Eye (tissue), 1 donor: Measurements from ENCODE around the gene CCDC136.
A peak's percentile ranks its signal among the peaks of the same experiment; 100 is the strongest.

Experiments used
- DNase-seq: peaks from one replicate; pipeline ENCODE4 v3.0.0-alpha.2; 2015

CCDC136 gene

DNA sequence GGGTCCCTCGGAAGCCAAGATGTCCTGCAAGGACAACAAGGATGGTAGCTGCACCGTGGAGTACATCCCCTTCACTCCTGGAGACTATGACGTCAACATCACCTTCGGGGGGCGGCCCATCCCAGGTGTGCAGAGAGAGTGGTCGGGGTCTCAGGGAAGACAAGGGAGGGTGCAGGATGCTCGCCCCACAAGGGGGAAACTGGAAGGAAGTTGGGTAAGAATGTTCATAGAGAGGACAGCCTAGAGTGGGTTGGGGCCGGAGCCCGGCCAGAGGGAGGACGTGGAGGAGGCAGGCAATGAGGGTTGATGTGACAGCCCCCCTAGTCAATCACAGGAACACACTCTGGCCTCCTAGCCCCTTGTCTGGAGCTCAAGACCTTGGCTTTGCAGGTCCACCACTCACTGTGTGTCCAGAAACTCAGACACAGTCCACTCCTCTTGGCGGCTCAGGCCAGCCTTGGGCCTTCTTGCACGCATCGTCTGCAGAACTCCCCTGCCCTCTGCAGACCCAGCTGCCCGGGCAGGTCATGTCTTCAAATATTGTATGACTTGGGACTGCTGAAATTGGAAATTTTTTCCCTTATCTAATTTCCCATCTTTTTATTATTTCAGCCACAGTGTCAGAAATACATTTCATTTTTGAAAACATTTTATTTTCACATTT lies 55.1 kb downstream of the CCDC136 start:
- no peak for DNase-seq

DNA sequence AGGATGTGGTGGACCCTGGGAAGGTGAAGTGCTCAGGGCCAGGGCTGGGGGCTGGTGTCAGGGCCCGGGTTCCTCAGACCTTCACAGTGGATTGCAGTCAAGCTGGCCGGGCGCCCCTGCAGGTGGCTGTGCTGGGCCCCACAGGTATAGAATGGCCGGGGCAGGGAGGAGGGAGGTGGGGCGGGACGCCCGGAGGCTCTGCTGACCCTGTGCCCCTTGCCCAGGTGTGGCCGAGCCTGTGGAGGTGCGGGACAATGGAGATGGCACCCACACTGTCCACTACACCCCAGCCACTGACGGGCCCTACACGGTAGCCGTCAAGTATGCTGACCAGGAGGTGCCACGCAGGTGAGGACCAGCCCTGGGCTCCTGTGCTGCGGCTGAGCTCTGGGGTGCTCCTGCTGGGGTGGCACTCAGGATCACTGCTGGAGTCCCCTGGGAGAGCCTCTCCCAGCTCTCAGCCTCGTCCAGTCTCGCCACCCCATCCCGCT lies 56.0 kb downstream of the CCDC136 start:
- DNase-seq, result no peak

DNA sequence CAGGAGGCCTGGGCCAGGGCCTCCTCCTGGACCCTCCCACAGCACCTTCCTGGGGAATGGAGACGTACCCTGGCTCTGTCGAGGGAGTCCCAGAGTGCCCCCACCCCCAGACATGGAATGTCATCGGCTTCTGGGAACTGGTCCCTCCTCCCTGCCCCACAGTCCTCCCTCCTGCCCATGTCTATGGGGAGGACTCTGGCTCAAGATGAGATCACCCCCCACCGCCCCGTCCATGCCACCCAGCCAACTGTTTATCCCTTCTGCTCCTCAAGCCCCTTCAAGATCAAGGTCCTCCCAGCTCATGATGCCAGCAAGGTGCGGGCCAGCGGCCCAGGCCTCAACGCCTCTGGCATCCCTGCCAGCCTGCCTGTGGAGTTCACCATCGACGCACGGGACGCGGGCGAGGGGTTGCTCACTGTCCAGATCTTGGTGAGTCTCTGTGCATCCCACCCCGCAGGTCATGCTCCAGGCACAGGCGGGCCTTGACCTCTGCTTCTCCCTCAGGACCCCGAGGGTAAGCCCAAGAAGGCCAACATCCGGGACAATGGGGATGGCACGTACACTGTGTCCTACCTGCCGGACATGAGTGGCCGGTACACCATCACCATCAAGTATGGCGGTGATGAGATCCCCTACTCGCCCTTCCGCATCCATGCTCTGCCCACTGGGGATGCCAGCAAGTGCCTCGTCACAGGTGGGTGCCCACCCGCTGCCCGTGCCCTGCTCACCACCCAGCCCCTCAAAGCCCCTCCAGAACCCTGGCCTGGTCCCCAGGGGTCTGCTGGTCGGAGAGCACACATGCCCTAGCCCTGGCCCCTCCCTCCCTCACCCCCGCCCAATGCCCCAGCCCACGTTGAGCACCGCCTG lies 56.8 kb downstream of the CCDC136 start:
- DNase-seq, result no peak

DNA sequence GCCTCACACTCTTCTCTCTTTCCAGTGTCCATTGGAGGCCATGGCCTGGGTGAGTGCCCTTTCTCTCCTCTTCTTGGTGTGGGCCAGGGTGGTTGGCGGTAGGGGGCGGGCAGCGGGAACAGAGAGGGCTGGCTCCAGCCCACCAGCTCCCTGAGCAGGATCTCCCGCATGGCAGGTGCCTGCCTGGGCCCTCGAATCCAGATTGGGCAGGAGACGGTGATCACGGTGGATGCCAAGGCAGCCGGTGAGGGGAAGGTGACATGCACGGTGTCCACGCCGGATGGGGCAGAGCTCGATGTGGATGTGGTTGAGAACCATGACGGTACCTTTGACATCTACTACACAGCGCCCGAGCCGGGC lies 57.4 kb downstream of the CCDC136 start:
- DNase-seq, result no peak

DNA sequence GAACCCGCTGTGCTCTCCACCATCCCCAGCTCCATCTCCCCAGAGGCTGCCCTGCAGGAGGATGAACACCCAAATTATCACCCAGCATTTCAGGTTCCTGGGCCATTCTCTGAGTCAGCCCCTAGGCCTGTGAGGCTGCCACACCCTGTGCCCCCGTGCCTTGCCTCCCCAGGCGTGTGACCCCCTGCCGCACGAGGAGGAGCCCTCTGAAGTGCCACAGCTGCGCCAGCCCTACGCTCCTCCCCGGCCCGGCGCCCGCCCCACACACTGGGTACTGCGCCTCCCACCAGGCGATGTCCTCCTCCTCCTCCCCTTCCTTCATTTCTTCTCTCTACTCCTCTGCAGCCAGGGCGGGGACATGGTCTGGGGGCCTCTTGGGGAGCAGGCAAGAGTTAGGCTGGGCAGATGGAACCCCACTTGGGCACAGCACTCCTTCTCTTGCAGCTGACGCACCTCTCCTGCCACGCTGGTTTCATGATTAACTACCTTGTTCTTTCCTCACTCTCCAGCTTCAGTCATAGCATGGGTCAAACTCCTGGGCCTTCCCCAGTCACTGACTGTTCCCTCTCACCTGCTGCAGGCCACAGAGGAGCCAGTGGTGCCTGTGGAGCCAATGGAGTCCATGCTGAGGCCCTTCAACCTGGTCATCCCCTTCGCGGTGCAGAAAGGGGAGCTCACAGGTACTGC lies 58.2 kb downstream of the CCDC136 start:
- no peak for DNase-seq

DNA sequence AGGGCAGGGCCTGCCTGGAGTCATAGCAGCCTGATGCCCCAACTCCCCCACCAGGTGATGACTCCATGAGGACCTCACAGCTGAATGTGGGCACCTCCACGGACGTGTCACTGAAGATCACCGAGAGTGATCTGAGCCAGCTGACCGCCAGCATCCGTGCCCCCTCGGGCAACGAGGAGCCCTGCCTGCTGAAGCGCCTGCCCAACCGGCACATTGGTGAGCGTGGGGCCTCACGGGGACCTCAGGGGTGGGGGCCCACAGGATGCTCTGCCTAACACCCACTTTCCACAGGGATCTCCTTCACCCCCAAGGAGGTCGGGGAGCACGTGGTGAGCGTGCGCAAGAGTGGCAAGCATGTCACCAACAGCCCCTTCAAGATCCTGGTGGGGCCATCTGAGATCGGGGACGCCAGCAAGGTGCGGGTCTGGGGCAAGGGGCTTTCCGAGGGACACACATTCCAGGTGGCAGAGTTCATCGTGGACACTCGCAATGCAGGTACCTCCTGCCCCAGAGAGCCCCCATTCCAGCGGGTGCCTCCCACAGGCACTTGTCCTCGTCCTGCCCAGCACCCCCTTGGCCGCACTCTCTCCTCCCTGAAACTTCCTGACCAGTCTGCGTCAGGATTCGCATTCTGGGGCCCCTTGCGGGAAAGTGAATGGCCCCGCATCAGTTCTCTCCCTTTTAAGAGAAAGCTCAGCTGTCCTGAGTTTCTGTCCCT lies 60.9 kb downstream of the CCDC136 start:
- DNase-seq, result no peak

GRCh38 chr7:128853799-128854198 lies 62.0 kb downstream of the CCDC136 start:
- DNase-seq, result no peak

GRCh38 chr7:128854396-128854795 lies 62.6 kb downstream of the CCDC136 start:
- no peak for DNase-seq

- no peak for DNase-seq
Observed at GRCh38 chr7:128855559-128855958, 63.8 kb downstream of the CCDC136 start.

DNA sequence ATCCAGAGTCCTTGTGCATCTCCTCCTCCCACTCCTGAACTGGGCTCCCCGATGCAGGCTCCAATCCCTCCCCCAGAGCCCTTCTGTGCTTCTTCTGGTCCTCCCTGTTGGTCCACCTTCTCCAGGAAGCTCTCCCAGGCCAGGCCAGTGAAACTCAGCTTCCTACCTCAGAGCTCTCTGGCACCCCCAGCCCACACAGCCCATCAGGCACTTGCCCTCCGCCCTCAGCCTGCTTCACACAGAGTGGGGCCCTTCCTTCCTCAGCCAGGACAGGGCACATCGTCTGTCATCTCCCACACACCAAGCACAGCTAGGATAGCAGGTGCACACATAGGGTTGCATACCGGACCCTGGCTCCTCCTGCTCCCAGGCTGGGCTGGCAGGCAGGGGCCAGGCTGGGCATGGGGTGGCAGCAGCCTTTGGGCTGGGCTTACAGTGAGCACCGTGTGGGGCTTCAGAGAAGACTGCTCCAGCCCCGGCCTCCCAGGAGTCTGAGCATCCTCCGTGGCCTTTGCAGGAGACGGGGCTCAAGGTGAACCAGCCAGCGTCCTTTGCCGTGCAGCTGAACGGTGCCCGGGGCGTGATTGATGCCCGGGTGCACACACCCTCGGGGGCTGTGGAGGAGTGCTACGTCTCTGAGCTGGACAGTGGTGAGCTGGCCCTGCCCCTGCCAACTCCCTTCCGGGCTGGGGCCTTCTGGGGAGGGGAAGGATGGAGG lies 64.4 kb downstream of the CCDC136 start:
- no peak for DNase-seq

DNA sequence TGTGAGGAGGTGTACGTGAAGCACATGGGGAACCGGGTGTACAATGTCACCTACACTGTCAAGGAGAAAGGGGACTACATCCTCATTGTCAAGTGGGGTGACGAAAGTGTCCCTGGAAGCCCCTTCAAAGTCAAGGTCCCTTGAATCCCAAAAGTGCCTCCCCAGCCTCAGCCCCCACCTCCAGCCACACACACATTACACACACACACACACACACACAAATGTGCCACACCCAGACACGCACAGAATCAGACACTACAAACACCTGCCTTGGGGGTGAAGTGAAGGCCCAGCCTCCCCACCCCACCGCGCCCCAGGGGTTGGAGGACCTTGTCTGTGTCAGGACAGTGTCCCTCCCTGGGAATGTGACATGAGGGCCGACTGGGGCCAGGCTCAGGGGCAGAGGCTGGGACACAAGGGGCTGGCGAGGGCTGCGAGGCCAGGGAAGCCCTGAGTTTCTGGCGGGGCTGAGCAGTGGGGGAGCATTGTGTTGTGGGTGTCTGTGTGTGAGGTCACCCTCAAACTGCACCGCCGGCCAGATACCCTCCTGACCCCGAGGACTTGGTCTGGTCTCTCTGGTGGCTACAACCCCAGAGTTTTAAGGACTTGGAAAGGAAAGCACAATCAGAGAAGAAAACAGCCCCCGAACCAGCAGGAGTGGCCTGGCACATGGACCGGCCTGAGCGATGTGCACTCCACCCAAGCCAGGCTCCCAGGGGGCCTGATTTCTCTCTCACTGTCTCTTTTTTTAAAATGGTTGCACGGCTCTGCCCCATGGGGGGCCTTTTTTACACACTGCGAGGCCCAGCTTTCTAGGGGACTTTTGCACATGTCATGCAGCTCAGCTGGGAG lies 66.8 kb downstream of the CCDC136 start:
- DNase-seq, result no peak

GRCh38 chr7:128859232-128860157 lies 67.7 kb downstream of the CCDC136 start:
- DNase-seq, result no peak

- DNase-seq, result no peak
Observed at GRCh38 chr7:128860158-128861073, 68.6 kb downstream of the CCDC136 start.

DNA sequence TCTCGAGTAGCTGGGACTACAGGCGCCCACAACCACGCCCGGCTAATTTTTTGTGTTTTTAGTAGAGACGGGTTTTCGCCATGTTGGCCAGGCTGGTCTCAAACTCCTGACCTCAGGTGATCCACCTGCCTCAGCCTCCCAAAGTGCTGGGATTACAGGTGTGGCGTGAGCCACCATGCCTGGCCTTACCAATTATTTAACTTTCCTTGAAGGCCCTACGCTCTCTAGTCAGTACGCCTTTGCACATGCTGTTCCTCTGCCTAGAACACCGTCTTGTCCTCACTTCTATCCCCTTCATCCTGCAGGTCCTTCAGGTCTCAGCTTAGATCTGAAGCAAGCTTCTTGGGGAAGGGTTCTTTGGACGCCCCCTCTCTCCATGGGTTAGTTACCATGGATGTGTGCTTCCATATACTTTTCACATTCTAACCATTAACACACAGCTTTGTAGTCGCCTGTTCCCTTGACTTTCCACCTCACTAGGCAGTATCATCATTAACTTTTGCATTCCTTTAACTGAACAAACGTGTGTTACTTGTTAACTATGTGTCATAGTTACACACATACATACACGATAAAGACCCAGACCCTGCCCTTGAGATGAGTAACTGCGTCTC lies 70.3 kb downstream of the CCDC136 start:
- DNase-seq, result no peak

DNA sequence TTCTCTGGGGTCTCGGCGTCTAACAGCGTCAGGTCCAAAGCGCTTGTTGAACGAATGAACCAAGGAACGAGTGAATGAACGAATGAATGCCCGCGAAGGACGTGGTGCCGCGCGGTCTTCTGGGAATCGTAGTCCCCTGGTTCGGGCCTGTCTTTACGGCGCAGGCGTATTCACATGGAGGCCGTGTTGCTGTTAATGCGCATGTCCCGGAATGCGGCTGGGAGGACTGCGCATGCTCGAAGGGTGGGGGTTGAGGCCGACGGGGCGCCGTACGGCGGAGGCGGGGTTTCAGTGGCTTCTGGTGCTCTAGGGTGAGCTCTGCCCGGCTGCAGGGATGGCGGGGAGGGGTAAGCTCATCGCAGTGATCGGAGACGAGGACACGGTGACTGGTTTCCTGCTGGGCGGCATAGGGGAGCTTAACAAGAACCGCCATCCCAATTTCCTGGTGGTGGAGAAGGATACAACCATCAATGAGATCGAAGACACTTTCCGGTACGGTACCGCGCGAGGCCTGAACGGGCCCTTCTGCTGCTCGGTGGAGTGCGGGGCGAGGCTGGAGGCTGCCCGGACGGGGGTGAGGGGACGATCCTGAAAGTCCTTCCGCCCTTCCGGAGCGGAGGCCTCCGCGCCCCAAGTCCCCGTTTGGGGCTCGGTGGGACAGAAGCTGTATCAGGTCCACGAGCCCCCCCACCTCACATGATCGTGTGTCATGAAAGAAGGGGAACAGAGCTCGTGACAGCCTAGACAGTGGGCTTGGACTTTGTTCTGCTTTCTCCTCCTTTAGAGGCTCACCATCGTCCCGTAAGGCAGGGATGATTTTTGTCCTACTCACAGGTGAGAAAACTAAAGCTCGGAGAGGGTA lies 71.0 kb downstream of the CCDC136 start, which contains the start of gene ATP6V1F:
Gene ATP6V1F, plus strand, starts transcription at position 286 of the 862 bp plus-strand sequence. Its CDS starts 49 bp downstream, at position 335.
- peak; percentile 100 for DNase-seq

DNA sequence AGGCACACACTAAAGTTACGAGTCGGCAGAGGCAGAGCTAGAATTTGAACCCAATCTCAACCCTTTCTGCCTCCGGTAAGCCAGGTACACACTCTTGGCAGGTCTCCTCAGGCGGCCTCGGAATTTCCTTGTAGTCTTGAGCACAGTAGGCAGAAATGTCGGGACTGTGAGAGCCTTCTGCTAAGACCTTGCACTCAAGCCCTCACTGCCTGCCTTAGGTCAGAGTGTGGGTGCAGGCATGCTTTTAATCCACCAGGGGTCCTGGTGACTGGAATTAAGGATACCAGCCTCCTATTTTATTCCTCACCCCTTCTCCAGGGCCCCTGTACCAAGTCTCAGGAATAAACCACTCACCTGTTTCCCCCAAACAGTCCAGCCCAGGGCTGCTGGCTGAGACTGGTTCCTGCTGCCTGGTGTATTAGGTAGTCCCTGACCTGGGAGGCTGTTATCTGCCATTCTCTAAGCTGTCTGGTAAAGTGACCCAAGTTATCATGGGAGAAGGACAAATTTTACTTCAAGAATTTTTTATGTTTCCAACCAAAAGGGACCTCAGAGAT lies 71.7 kb downstream of the CCDC136 start:
- peak; percentile 77 for DNase-seq

GRCh38 chr7:128865303-128865702 lies 73.5 kb downstream of the CCDC136 start:
- DNase-seq, result no peak
